ENCODE data around the gene SHKBP1. TPM values are rescaled to one million over a fixed set of nuclear protein-coding genes. Genes with fewer than 3 reads are reported as not detected.

The SHKBP1 gene
- total and polyA plus RNA-seq, 2 of the 13 experiments (the other 11 are each of a cell fraction or from before 2014, with no cell fraction given), result 16.2 to 17.4 TPM

- CTCF ChIA-PET (ENCODE audit: low intra/inter-chr PET ratio, low total read pairs), result interaction anchor here (1.1 to 2.2 kb wide), 5 partner anchors 12 to 75 kb away, joined by 3 to 18 read pairs (median 7); no protein-coding TSS in a partner anchor
- POLR2A ChIA-PET, result no interaction called here
- ATAC-seq, result peak; percentile 58
- H3K36me3 ChIP-seq (replicated peaks in 1 of 2; ENCODE audit: control insufficient read depth in 1 of 2, insufficient read depth in 2 of 2, low read length in 2 of 2), result no peaks in the 10 kb centered on the region
- in situ Hi-C loops (cut with HindIII; ENCODE audit: extremely low pct_ligation_motif_present, low pct_unique_long_range_greater_than_20kb), result no loop called here
- no peak overlapping the region; a peak in 1 of 6 replicates for H3K4me3 ChIP-seq (replicated peaks in 1 of 3; ENCODE audit: insufficient read depth in 1 of 3, low read depth in 2 of 3, low read length in 3 of 3)
- H3K4me2 ChIP-seq (ENCODE audit: low read depth, low read length), result no peak overlapping the region
- no peaks in the 10 kb centered on the region for H3K9me3 ChIP-seq (ENCODE audit: low read length)
- 12% methylated on average over 21 of the region's 46 CpGs for WGBS (ENCODE audit: low lambda C conversion rate)
- H2AFZ ChIP-seq (ENCODE audit: low read length), result no peak overlapping the region
- no peaks in the 10 kb centered on the region for H3K79me2 ChIP-seq (ENCODE audit: insufficient read depth, low read length)
- intact Hi-C loops (cut with micrococcal nuclease; ENCODE audit: unreplicated experiment), result loop anchor here (2.0 to 5.0 kb wide), 3 partner anchors 50 to 71 kb away; no protein-coding TSS in a partner anchor
- no peak overlapping the region for H3K9ac ChIP-seq (ENCODE audit: insufficient read depth, low read depth, low read length)
- H3K27me3 ChIP-seq (ENCODE audit: control insufficient read depth in 1 of 2, insufficient read depth in 2 of 2, low read length in 2 of 2), result peaks cover 6 to 48% of the 10 kb centered on the region in 2 experiments; a peak in 3 of 5 replicates
- no peak overlapping the region for H3K27ac ChIP-seq (ENCODE audit: extremely low read length, insufficient read depth, low read length)
- H4K20me1 ChIP-seq (ENCODE audit: insufficient read depth, low read length), result peaks cover 5% of the 10 kb centered on the region
- no TSS peak for BruUV-seq (replicated peaks)
- H3K4me1 ChIP-seq (ENCODE audit: insufficient read depth, low read length), result peaks cover 42% of the 10 kb centered on the region
- peak; percentile 77 for FAIRE-seq
- DNase-seq (ENCODE audit: low spot score), result peak; percentile 63
- TF ChIP-seq, protein P1, sequence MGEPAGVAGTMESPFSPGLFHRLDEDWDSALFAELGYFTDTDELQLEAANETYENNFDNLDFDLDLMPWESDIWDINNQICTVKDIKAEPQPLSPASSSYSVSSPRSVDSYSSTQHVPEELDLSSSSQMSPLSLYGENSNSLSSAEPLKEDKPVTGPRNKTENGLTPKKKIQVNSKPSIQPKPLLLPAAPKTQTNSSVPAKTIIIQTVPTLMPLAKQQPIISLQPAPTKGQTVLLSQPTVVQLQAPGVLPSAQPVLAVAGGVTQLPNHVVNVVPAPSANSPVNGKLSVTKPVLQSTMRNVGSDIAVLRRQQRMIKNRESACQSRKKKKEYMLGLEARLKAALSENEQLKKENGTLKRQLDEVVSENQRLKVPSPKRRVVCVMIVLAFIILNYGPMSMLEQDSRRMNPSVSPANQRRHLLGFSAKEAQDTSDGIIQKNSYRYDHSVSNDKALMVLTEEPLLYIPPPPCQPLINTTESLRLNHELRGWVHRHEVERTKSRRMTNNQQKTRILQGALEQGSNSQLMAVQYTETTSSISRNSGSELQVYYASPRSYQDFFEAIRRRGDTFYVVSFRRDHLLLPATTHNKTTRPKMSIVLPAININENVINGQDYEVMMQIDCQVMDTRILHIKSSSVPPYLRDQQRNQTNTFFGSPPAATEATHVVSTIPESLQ (CRISPR knock-in tag; conservative IDR thresholded peaks at IDR 0.05), result no peak
- 0 out of 2 replicates have a peak, but pooled peaks have one; percentile 25 for TF ChIP-seq ZFY (CRISPR knock-in tag; IDR thresholded peaks at IDR 0.05)
- TF ChIP-seq SP140L (CRISPR knock-in tag; IDR thresholded peaks at IDR 0.05; ENCODE audit: borderline replicate concordance), result no peak
- no peak for TF ChIP-seq TOE1 (CRISPR knock-in tag; IDR thresholded peaks at IDR 0.05)
- TF ChIP-seq HBP1 (CRISPR knock-in tag; IDR thresholded peaks at IDR 0.05; ENCODE audit: low read depth), result no peak
- TF ChIP-seq ZSCAN25 (CRISPR knock-in tag; IDR thresholded peaks at IDR 0.05), result 0 out of 2 replicates have a peak, but pooled peaks have one; percentile 26
- TF ChIP-seq MTF2 (CRISPR knock-in tag; IDR thresholded peaks at IDR 0.05; ENCODE audit: borderline replicate concordance), result no peak
- TF ChIP-seq KAT8 (CRISPR knock-in tag; IDR thresholded peaks at IDR 0.05), result no peak
- TF ChIP-seq RBM39 (IDR thresholded peaks at IDR 0.05; ENCODE audit: low read depth, low read length, poor library complexity, severe bottlenecking), result peak; percentile 41
- TF ChIP-seq, protein P2, sequence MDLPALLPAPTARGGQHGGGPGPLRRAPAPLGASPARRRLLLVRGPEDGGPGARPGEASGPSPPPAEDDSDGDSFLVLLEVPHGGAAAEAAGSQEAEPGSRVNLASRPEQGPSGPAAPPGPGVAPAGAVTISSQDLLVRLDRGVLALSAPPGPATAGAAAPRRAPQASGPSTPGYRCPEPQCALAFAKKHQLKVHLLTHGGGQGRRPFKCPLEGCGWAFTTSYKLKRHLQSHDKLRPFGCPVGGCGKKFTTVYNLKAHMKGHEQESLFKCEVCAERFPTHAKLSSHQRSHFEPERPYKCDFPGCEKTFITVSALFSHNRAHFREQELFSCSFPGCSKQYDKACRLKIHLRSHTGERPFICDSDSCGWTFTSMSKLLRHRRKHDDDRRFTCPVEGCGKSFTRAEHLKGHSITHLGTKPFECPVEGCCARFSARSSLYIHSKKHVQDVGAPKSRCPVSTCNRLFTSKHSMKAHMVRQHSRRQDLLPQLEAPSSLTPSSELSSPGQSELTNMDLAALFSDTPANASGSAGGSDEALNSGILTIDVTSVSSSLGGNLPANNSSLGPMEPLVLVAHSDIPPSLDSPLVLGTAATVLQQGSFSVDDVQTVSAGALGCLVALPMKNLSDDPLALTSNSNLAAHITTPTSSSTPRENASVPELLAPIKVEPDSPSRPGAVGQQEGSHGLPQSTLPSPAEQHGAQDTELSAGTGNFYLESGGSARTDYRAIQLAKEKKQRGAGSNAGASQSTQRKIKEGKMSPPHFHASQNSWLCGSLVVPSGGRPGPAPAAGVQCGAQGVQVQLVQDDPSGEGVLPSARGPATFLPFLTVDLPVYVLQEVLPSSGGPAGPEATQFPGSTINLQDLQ (CRISPR knock-in tag; IDR thresholded peaks at IDR 0.05), result no peak
- TF ChIP-seq SMC3 (IDR thresholded peaks at IDR 0.05; ENCODE audit: low read length), result peak; percentile 44; the same call in 1 of the 2 replicates
- TF ChIP-seq BORCS8-MEF2B (CRISPR knock-in tag; IDR thresholded peaks at IDR 0.05), result 0 out of 2 replicates have a peak, but pooled peaks have one; percentile 18
- TF ChIP-seq ZNF619 (CRISPR knock-in tag; IDR thresholded peaks at IDR 0.05), result no peak
- TF ChIP-seq ZNF335 (CRISPR knock-in tag; IDR thresholded peaks at IDR 0.05), result no peak
- TF ChIP-seq ZBTB25 (CRISPR knock-in tag; IDR thresholded peaks at IDR 0.05), result no peak
- TF ChIP-seq RXRB (CRISPR knock-in tag; IDR thresholded peaks at IDR 0.05; ENCODE audit: borderline replicate concordance), result peak; percentile 35; the same call in 1 of the 2 replicates
Measured at GRCh38 chr19:40598121-40598917, 21.6 kb downstream of the SHKBP1 start.
